Body of pancreas (tissue), 4 donors: Measurements from ENCODE around the gene KRTAP5-1. TPM values are rescaled to one million over a fixed set of nuclear protein-coding genes. Genes with fewer than 3 reads are reported as not detected.
"Not testable (repeated sequence)": the region's sequence is repeated elsewhere in the genome, so short reads cannot be mapped to it uniquely, and the experiment has no call there.

Experiments
- ATAC-seq: fragments of 150-250 bp; one replicate; pipeline ENCODE4 v1.9.1; 2016
- DNase-seq, 4 donors: peaks; one replicate each; pipeline ENCODE4 v3.0.0-alpha.2; 2019
- H3K27ac ChIP-seq, 4 donors: fragments of 200-600 bp; sonication (generic); 1 replicate in 3 of 4; 2 replicates in 1 of 4; pipeline versions ENCODE4 v1.5.1 to v1.6.1; 2016 to 2019; ENCODE audit warnings: mild to moderate bottlenecking in 1 of 4, mixed read lengths in 1 of 4, moderate library complexity in 1 of 4
- H3K27me3 ChIP-seq, 2 donors: fragments of 200-600 bp; sonication (generic); one replicate each; pipeline ENCODE4 v1.6.0; 2016; ENCODE audit warnings: mild to moderate bottlenecking in 1 of 2
- H3K36me3 ChIP-seq, 2 donors: fragments of 200-600 bp; sonication (generic); replicated peaks in 1 of 2; 2 replicates each; pipeline ENCODE4 v1.5.1; 2016; ENCODE audit warnings: low read depth in 2 of 2; ENCODE audit not compliant: insufficient read depth in 1 of 2
- H3K4me1 ChIP-seq: fragments of 200-600 bp; sonication (generic); one replicate; pipeline ENCODE4 v1.6.0; 2016
- H3K4me3 ChIP-seq, 2 donors: fragments of 200-600 bp; sonication (generic); 1 replicate in 1 of 2; 2 replicates in 1 of 2; pipeline ENCODE4 v1.5.1; 2016 to 2019
- H3K9me3 ChIP-seq, 3 donors: fragments of 200-600 bp; sonication (generic); 1 replicate in 2 of 3; 2 replicates in 1 of 3; pipeline ENCODE4 v1.5.1; 2016
- CTCF ChIP-seq, 7 experiments: fragments of 450-650 bp in 4 of 7; fragments of 200-600 bp in 3 of 7; sonication (generic) in 3 of 7; IDR thresholded peaks; one replicate each; pipeline ENCODE4 v1.5.1; 2016 to 2019; ENCODE audit warnings: antibody characterized with exemption in 7 of 7
- POLR2A ChIP-seq, 3 donors: fragments of 450-650 bp; IDR thresholded peaks; one replicate each; pipeline ENCODE4 v1.6.1; 2016; ENCODE audit warnings: antibody characterized with exemption in 3 of 3, mild to moderate bottlenecking in 2 of 3
- WGBS, 2 donors: methylation state at CpG; one replicate each; pipeline ENCODE4 v1.1.5; 2017; 5-methylcytosine and 5-hydroxymethylcytosine counted together
- intact Hi-C: fragments of 100-400 bp; cut with DNase I; formaldehyde crosslinking; loops from one replicate; pipeline ENCODE4 v1.15.1; 2023
- total RNA-seq, 2 donors: library from RNA; depleted of rRNA; stranded (reverse); fragments of >200 nt; gene quantifications; one replicate each; pipeline ENCODE4 v1.1.0, GENCODE V29; 2016

Gene KRTAP5-1
- total RNA-seq, 2 donors from 2014 or later: not detected

GRCh38 chr11:1598816-1599215 is 13.7 kb upstream of the KRTAP5-1 start:
- no peaks in the 10 kb centered on the region for H3K27me3 ChIP-seq
- DNase-seq (no peak), ATAC-seq (no peak)
- TF ChIP-seq CTCF (IDR thresholded peaks at IDR 0.05) (no peak), POLR2A (IDR thresholded peaks at IDR 0.05) (no peak)
- no peaks in the 10 kb centered on the region for H3K36me3 ChIP-seq
- intact Hi-C loops: no loop called here
- H3K4me1 ChIP-seq: peaks cover 15% of the 10 kb centered on the region
- H3K4me3 ChIP-seq: no peak overlapping the region
- WGBS, 2 donors: 82 to 93% methylated on average over 3 to 4 of the region's 6 CpGs
- no peaks in the 10 kb centered on the region for H3K9me3 ChIP-seq
- no peak overlapping the region for H3K27ac ChIP-seq

GRCh38 chr11:1598406-1598805 is 13.3 kb upstream of the KRTAP5-1 start:
- WGBS, 2 donors: 89 to 93% methylated on average over 3 of the region's 3 CpGs
- ATAC-seq: not testable (repeated sequence)

GRCh38 chr11:1597994-1598380 is 12.9 kb upstream of the KRTAP5-1 start, which contains the start of gene KRTAP5-2:
KRTAP5-2 (minus strand) TSS chr11:1598294; CDS start chr11:1598250, 44 bp downstream.
- ATAC-seq (no peak), DNase-seq (no peak)
- no peaks in the 10 kb centered on the region for H3K36me3 ChIP-seq
- 71% methylated on average over 1 of the region's 4 CpGs; no CpG with 5 or more reads in 1 of the 2 donors for WGBS, 2 donors
- no peak within 1 kb of the TSS for H3K4me3 ChIP-seq
- H3K27me3 ChIP-seq: no peaks in the 10 kb centered on the region
- no peaks in the 10 kb centered on the region for H3K9me3 ChIP-seq
- intact Hi-C loops: no loop called here
- TF ChIP-seq CTCF (IDR thresholded peaks at IDR 0.05): no peak
- no peak for TF ChIP-seq POLR2A (IDR thresholded peaks at IDR 0.05)
- H3K4me1 ChIP-seq: peaks cover 15% of the 10 kb centered on the region
- H3K27ac ChIP-seq: no peak within 1 kb of the TSS

More at GRCh38 chr11:1598406-1598805, 13.3 kb upstream of the KRTAP5-1 start:
- H3K4me3 ChIP-seq, H3K27me3 ChIP-seq, intact Hi-C loops, H3K27ac ChIP-seq, DNase-seq, H3K36me3 ChIP-seq, H3K9me3 ChIP-seq: not testable (repeated sequence)
- H3K4me1 ChIP-seq: peaks cover 15% of the 10 kb centered on the region

GRCh38 chr11:1597331-1597993 is 12.4 kb upstream of the KRTAP5-1 start:
- no peak for TF ChIP-seq CTCF (IDR thresholded peaks at IDR 0.05)
- no peak for TF ChIP-seq POLR2A (IDR thresholded peaks at IDR 0.05)
- ATAC-seq: no peak
- 83 to 88% methylated on average over 6 to 10 of the region's 10 CpGs for WGBS, 2 donors

GRCh38 chr11:1596576-1597121 is 11.6 kb upstream of the KRTAP5-1 start:
- intact Hi-C loops, H3K4me3 ChIP-seq, H3K36me3 ChIP-seq, H3K27me3 ChIP-seq, ATAC-seq, H3K27ac ChIP-seq, H3K9me3 ChIP-seq, DNase-seq: not testable (repeated sequence)
- peaks cover 15% of the 10 kb centered on the region for H3K4me1 ChIP-seq
- WGBS, 2 donors: 73 to 87% methylated on average over 13 to 15 of the region's 19 CpGs

More at GRCh38 chr11:1597331-1597993, 12.4 kb upstream of the KRTAP5-1 start:
- Histone ChIP-seq H3K36me3 (no peaks in the 10 kb centered on the region), H3K4me1 (peaks cover 15% of the 10 kb centered on the region), H3K9me3 (no peaks in the 10 kb centered on the region), H3K27ac (no peak overlapping the region), H3K27me3 (no peaks in the 10 kb centered on the region), H3K4me3 (no peak overlapping the region)
- no peak for DNase-seq
- intact Hi-C loops: no loop called here

GRCh38 chr11:1595994-1596575 is 11.0 kb upstream of the KRTAP5-1 start:
- H3K4me3 ChIP-seq, DNase-seq, H3K36me3 ChIP-seq, H3K27ac ChIP-seq, ATAC-seq, H3K27me3 ChIP-seq, H3K9me3 ChIP-seq, intact Hi-C loops: not testable (repeated sequence)
- H3K4me1 ChIP-seq: peaks cover 15% of the 10 kb centered on the region
- 70 to 71% methylated on average over 11 of the region's 11 CpGs for WGBS, 2 donors
